GM13977 (cell line): Measurements from ENCODE around the gene PARVG.
A peak's percentile ranks its signal among the peaks of the same experiment; 100 is the strongest.

Experiments used
- DNase-seq: peaks from one replicate; pipeline ENCODE4 v3.0.0; 2012; ENCODE audit warnings: low spot score
- CTCF ChIP-seq: IDR thresholded peaks from 2 replicates; pipeline ENCODE4 v1.5.1; 2012; ENCODE audit warnings: mild to moderate bottlenecking, control low read depth; ENCODE audit not compliant: insufficient read depth; ENCODE audit errors: extremely low read depth, missing control alignments
- in situ Hi-C: fragments of 300-500 bp; cut with MboI; formaldehyde crosslinking; loops from one replicate; pipeline ENCODE4 v1.12.0; 2022; ENCODE audit warnings: low sequenced_read_pairs, low pct_unique_long_range_greater_than_20kb, mixed read lengths, inconsistent platforms; ENCODE audit not compliant: unreplicated experiment

The PARVG gene

GRCh38 chr22:44215287-44215686, 34.6 kb downstream of the PARVG start:
- in situ Hi-C loops, result no loop called here
- TF ChIP-seq CTCF, result no peak
- DNase-seq, result no peak

- TF ChIP-seq CTCF, result no peak
- in situ Hi-C loops, result no loop called here
- peak; percentile 6 for DNase-seq
Observed at GRCh38 chr22:44217346-44217745, 36.6 kb downstream of the PARVG start.

GRCh38 chr22:44218071-44218470, 37.3 kb downstream of the PARVG start:
- peak; percentile 5 for DNase-seq
- in situ Hi-C loops, result no loop called here
- no peak for TF ChIP-seq CTCF

GRCh38 chr22:44219101-44219870, 38.6 kb downstream of the PARVG start:
- in situ Hi-C loops, result no loop called here
- TF ChIP-seq CTCF, result no peak

GRCh38 chr22:44220727-44221680, 40.3 kb downstream of the PARVG start:
- peak; percentile 2 for DNase-seq
- no peak for TF ChIP-seq CTCF
- in situ Hi-C loops, result no loop called here

More at GRCh38 chr22:44219101-44219870, 38.6 kb downstream of the PARVG start:
- DNase-seq, result peak; percentile 4

GRCh38 chr22:44221710-44222475, 41.2 kb downstream of the PARVG start:
- in situ Hi-C loops, result no loop called here
- DNase-seq, result peak; percentile 2
- TF ChIP-seq CTCF, result no peak
